OCI-LY7 (cell line): ENCODE results near the gene NIPSNAP3A. TPM values are rescaled to one million over a fixed set of nuclear protein-coding genes. Genes with fewer than 3 reads are reported as not detected.

Source experiments
- BruUV-seq: library from RNA; stranded (reverse); fragments of 400-500 nt; replicated peaks from 2 replicates; lab custom pipeline; 2021; lab: Mats Ljungman, UMichigan
- CTCF ChIA-PET: fragments of 300-600 bp; sonication (Branson Sonifier 250); formaldehyde crosslinking; loops from one replicate; lab custom pipeline; 2022; ENCODE audit warnings: antibody characterized with exemption; ENCODE audit not compliant: unreplicated experiment; lab: Charles Lee
- POLR2A ChIA-PET: fragments of 300-600 bp; sonication (Branson Sonifier 250); formaldehyde crosslinking; loops from one replicate; lab custom pipeline; 2022; ENCODE audit warnings: antibody characterized with exemption; lab: Charles Lee
- DNase-seq: peaks from one replicate; pipeline ENCODE4 v3.0.0-alpha.2; 2015; ENCODE audit warnings: low spot score
- H2AFZ ChIP-seq: fragments of 200-600 bp; sonication (generic), shearing (Covaris generic); 2 replicates; pipeline ENCODE4 v1.6.1; 2014; ENCODE audit warnings: mild to moderate bottlenecking, antibody characterized with exemption, low read length, moderate library complexity
- H3K27ac ChIP-seq: fragments of 200-600 bp; sonication (generic); 2 replicates; pipeline ENCODE4 v1.5.1; 2014; ENCODE audit warnings: mixed run types, low read depth, mild to moderate bottlenecking, moderate library complexity, low read length, inconsistent platforms; ENCODE audit not compliant: poor library complexity, severe bottlenecking
- H3K36me3 ChIP-seq: fragments of 200-600 bp; sonication (generic); 2 replicates; pipeline ENCODE4 v1.6.1; 2014; ENCODE audit warnings: mild to moderate bottlenecking, antibody characterized with exemption, low read length, moderate library complexity, mixed read lengths; ENCODE audit not compliant: insufficient read depth
- H3K4me1 ChIP-seq: fragments of 200-600 bp; sonication (generic); 2 replicates; pipeline ENCODE4 v1.5.1; 2014; ENCODE audit warnings: mild to moderate bottlenecking, low read length; ENCODE audit not compliant: insufficient read depth, poor library complexity, severe bottlenecking
- H3K4me2 ChIP-seq: fragments of 200-600 bp; sonication (generic); 2 replicates; pipeline ENCODE4 v1.6.1; 2014; ENCODE audit warnings: mild to moderate bottlenecking, low read length
- H3K4me3 ChIP-seq: fragments of 200-600 bp; sonication (generic); 2 replicates; pipeline ENCODE4 v1.5.1; 2014; ENCODE audit warnings: mild to moderate bottlenecking, low read depth, low read length; ENCODE audit not compliant: poor library complexity, severe bottlenecking
- H3K79me2 ChIP-seq: fragments of 200-600 bp; sonication (generic); 2 replicates; pipeline ENCODE4 v1.6.1; 2016; ENCODE audit warnings: low read depth, mild to moderate bottlenecking, low read length, moderate library complexity, mixed read lengths; ENCODE audit not compliant: insufficient read depth
- H3K9me2 ChIP-seq: fragments of 200-600 bp; sonication (generic); 2 replicates; pipeline ENCODE4 v1.6.1; 2016; ENCODE audit warnings: mild to moderate bottlenecking, low read length, mixed read lengths; ENCODE audit not compliant: insufficient read depth
- H3K9me3 ChIP-seq: fragments of 200-600 bp; sonication (generic); 2 replicates; pipeline ENCODE4 v1.6.1; 2014; ENCODE audit warnings: mild to moderate bottlenecking, mixed run types, low read length, mixed read lengths
- H4K20me1 ChIP-seq: fragments of 200-600 bp; sonication (generic); 2 replicates; pipeline ENCODE4 v1.6.1; 2014; ENCODE audit warnings: mild to moderate bottlenecking, antibody characterized with exemption, low read length, moderate library complexity, mixed read lengths; ENCODE audit not compliant: insufficient read depth
- EZH2phosphoT487 ChIP-seq: fragments of 200-600 bp; sonication (generic); IDR thresholded peaks from 2 replicates; pipeline ENCODE4 v1.6.1; 2018; ENCODE audit warnings: low read depth, borderline replicate concordance, mild to moderate bottlenecking, mixed run types, antibody characterized with exemption, low read length, moderate library complexity, mixed read lengths
- intact Hi-C: fragments of 100-400 bp; cut with micrococcal nuclease; formaldehyde crosslinking; loops from one replicate; pipeline ENCODE4 v1.10.0; 2022; ENCODE audit not compliant: unreplicated experiment
- total RNA-seq, 2 experiments: library from RNA; depleted of rRNA in 1 of 2; stranded (reverse); fragments of >200 nt in 1 of 2; shearing (Covaris generic) in 1 of 2; gene quantifications; 2 replicates each; pipeline ENCODE4 v1.2.3, GENCODE V29; 2014 to 2022
- TF ChIP-seq, protein P1 (sequence below): fragments of 200-600 bp; sonication (generic); conservative IDR thresholded peaks from 2 replicates; pipeline ENCODE4 v1.5.1; 2014; ENCODE audit warnings: mild to moderate bottlenecking, antibody characterized with exemption, low read length, moderate library complexity, mixed read lengths

NIPSNAP3A gene
- total RNA-seq, 2 experiments from 2014 or later, result 20.2 to 25.2 TPM

- TF ChIP-seq, protein P1, sequence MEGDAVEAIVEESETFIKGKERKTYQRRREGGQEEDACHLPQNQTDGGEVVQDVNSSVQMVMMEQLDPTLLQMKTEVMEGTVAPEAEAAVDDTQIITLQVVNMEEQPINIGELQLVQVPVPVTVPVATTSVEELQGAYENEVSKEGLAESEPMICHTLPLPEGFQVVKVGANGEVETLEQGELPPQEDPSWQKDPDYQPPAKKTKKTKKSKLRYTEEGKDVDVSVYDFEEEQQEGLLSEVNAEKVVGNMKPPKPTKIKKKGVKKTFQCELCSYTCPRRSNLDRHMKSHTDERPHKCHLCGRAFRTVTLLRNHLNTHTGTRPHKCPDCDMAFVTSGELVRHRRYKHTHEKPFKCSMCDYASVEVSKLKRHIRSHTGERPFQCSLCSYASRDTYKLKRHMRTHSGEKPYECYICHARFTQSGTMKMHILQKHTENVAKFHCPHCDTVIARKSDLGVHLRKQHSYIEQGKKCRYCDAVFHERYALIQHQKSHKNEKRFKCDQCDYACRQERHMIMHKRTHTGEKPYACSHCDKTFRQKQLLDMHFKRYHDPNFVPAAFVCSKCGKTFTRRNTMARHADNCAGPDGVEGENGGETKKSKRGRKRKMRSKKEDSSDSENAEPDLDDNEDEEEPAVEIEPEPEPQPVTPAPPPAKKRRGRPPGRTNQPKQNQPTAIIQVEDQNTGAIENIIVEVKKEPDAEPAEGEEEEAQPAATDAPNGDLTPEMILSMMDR, result no peak
- no peak for TF ChIP-seq EZH2phosphoT487
- peaks cover 68% of the 10 kb centered on the region for H3K4me1 ChIP-seq
- peaks cover 17% of the 10 kb centered on the region; the same call in 1 of the 2 replicates for H3K79me2 ChIP-seq
- peak; percentile 42 for DNase-seq
- H3K27ac ChIP-seq, result peak overlapping the region; percentile 81
- no peaks in the 10 kb centered on the region for H4K20me1 ChIP-seq
- no TSS peak for BruUV-seq
- H3K4me3 ChIP-seq, result peak overlapping the region; percentile 29
- intact Hi-C loops, result loop anchor here (10.0 kb wide), 1 partner anchor 475 kb away; the partner anchor contains the start of gene SLC44A1
- H3K9me2 ChIP-seq, result no peaks in the 10 kb centered on the region
- H3K4me2 ChIP-seq, result peak overlapping the region; percentile 60
- H3K9me3 ChIP-seq, result peaks cover 16% of the 10 kb centered on the region; the same call in 1 of the 2 replicates
- H2AFZ ChIP-seq, result peak overlapping the region; percentile 69
- ChIA-PET CTCF (interaction anchor here (0.6 to 0.9 kb wide), 3 partner anchors 30 to 953 kb away, joined by 3 read pairs; no protein-coding TSS in a partner anchor), POLR2A (interaction anchor here (0.5 to 6.0 kb wide), 15 partner anchors 8 to 767 kb away, joined by 3 to 52 read pairs (median 5); partner anchors contain the start of gene NIPSNAP3A)
- no peaks in the 10 kb centered on the region for H3K36me3 ChIP-seq
Measured at GRCh38 chr9:104769655-104770054, 22.2 kb downstream of the NIPSNAP3A start.

- ChIA-PET CTCF (no interaction called here), POLR2A (interaction anchor here (0.6 to 0.7 kb wide), 4 partner anchors 25 to 662 kb away, joined by 3 read pairs; no protein-coding TSS in a partner anchor)
- Histone ChIP-seq H3K4me2 (peak overlapping the region; percentile 88), H3K9me2 (no peaks in the 10 kb centered on the region), H3K4me1 (peaks cover 79% of the 10 kb centered on the region), H4K20me1 (no peaks in the 10 kb centered on the region), H3K36me3 (no peaks in the 10 kb centered on the region), H2AFZ (peak overlapping the region; percentile 91), H3K79me2 (peaks cover 20% of the 10 kb centered on the region; the same call in 1 of the 2 replicates), H3K4me3 (peak overlapping the region; percentile 64), H3K27ac (peak overlapping the region; percentile 76), H3K9me3 (peaks cover 7% of the 10 kb centered on the region; the same call in 1 of the 2 replicates)
- DNase-seq, result peak; percentile 70
- BruUV-seq, result TSS peak; percentile 65
- no peak for TF ChIP-seq EZH2phosphoT487
- TF ChIP-seq, protein P1, result no peak
- intact Hi-C loops, result loop anchor here (10.0 kb wide), 1 partner anchor 472 kb away; the partner anchor contains the start of gene SLC44A1
Measured at GRCh38 chr9:104772714-104773510, 25.4 kb downstream of the NIPSNAP3A start.
